H9 (cell line): ENCODE results near the gene GNAO1. TPM values are rescaled to one million over a fixed set of nuclear protein-coding genes. Genes with fewer than 3 reads are reported as not detected.

Experiments
- DNase-seq: peaks from one replicate; pipeline ENCODE4 v3.0.0-alpha.2; 2017
- H2AFZ ChIP-seq: one replicate; pipeline ENCODE4 v1.6.1; 2013; ENCODE audit warnings: mild to moderate bottlenecking, low read length, control low read depth, moderate library complexity
- H2AK5ac ChIP-seq: 2 replicates; pipeline ENCODE4 v1.6.1; 2013; ENCODE audit warnings: low read length, control low read depth, mixed read lengths; ENCODE audit not compliant: insufficient read length
- H2BK120ac ChIP-seq: one replicate; pipeline ENCODE4 v1.6.1; 2013; ENCODE audit warnings: low read depth, mild to moderate bottlenecking, low read length, control low read depth, inconsistent platforms; ENCODE audit not compliant: poor library complexity, severe bottlenecking
- H2BK12ac ChIP-seq: 2 replicates; pipeline ENCODE4 v1.6.1; 2013; ENCODE audit warnings: low read length, control low read depth, mixed read lengths, low read depth; ENCODE audit not compliant: insufficient read length
- H2BK15ac ChIP-seq: 2 replicates; pipeline ENCODE4 v1.6.1; 2013; ENCODE audit warnings: low read depth, low read length, control low read depth
- H2BK20ac ChIP-seq: one replicate; pipeline ENCODE4 v1.6.1; 2013; ENCODE audit warnings: low read depth, mild to moderate bottlenecking, low read length, control low read depth, inconsistent platforms; ENCODE audit not compliant: poor library complexity, severe bottlenecking
- H2BK5ac ChIP-seq: 2 replicates; pipeline ENCODE4 v1.6.1; 2013; ENCODE audit warnings: low read length, control low read depth, mixed read lengths; ENCODE audit not compliant: insufficient read length
- H3K14ac ChIP-seq: 2 replicates; pipeline ENCODE4 v1.6.1; 2013; ENCODE audit warnings: low read length, control low read depth; ENCODE audit not compliant: insufficient read depth
- H3K18ac ChIP-seq: 2 replicates; pipeline ENCODE4 v1.6.1; 2013; ENCODE audit warnings: low read depth, mild to moderate bottlenecking, mixed read lengths, low read length, control low read depth; ENCODE audit not compliant: insufficient read length
- H3K23ac ChIP-seq: 2 replicates; pipeline ENCODE4 v1.6.1; 2013; ENCODE audit warnings: low read length, control low read depth, mixed read lengths, low read depth; ENCODE audit not compliant: insufficient read length
- H3K23me2 ChIP-seq: 2 replicates; pipeline ENCODE4 v1.6.1; 2013; ENCODE audit warnings: low read depth, mild to moderate bottlenecking, mixed read lengths, low read length, control low read depth; ENCODE audit not compliant: insufficient read length, poor library complexity, severe bottlenecking
- H3K27ac ChIP-seq: 2 replicates; pipeline ENCODE4 v1.5.1; 2013; ENCODE audit warnings: low read length, control low read depth, mixed read lengths, low read depth; ENCODE audit not compliant: insufficient read length
- H3K27me3 ChIP-seq: 2 replicates; pipeline ENCODE4 v1.6.1; 2013; ENCODE audit warnings: low read length, control low read depth, inconsistent platforms; ENCODE audit not compliant: insufficient read depth
- H3K4ac ChIP-seq: 2 replicates; pipeline ENCODE4 v1.6.1; 2013; ENCODE audit warnings: low read depth, mild to moderate bottlenecking, control low read depth, inconsistent platforms, low read length, moderate library complexity
- H3K4me1 ChIP-seq: 2 replicates; pipeline ENCODE4 v1.6.1; 2013; ENCODE audit warnings: low read length, control low read depth, inconsistent platforms; ENCODE audit not compliant: insufficient read depth
- H3K4me2 ChIP-seq: 2 replicates; pipeline ENCODE4 v1.6.1; 2013; ENCODE audit warnings: low read length, control low read depth, mixed read lengths; ENCODE audit not compliant: insufficient read length, insufficient read depth
- H3K56ac ChIP-seq: 2 replicates; pipeline ENCODE4 v1.6.1; 2013; ENCODE audit warnings: low read depth, mild to moderate bottlenecking, mixed read lengths, low read length, control low read depth; ENCODE audit not compliant: insufficient read length
- H3K79me1 ChIP-seq: 2 replicates; pipeline ENCODE4 v1.6.1; 2013; ENCODE audit warnings: low read depth, mild to moderate bottlenecking, moderate library complexity, low read length, control low read depth, inconsistent platforms; ENCODE audit not compliant: insufficient read depth, poor library complexity, severe bottlenecking
- H3K79me2 ChIP-seq: 2 replicates; pipeline ENCODE4 v1.6.1; 2013; ENCODE audit warnings: low read length, control low read depth, inconsistent platforms; ENCODE audit not compliant: insufficient read depth
- H3K9ac ChIP-seq: 2 replicates; pipeline ENCODE4 v1.6.1; 2013; ENCODE audit warnings: low read length, control low read depth, mixed read lengths; ENCODE audit not compliant: insufficient read length; ENCODE audit errors: extremely low read depth
- H3K9me3 ChIP-seq: one replicate; pipeline ENCODE4 v1.6.1; 2013; ENCODE audit warnings: low read depth, low read length, inconsistent platforms; ENCODE audit not compliant: control insufficient read depth
- H3T11ph ChIP-seq: one replicate; pipeline ENCODE4 v1.6.1; 2013; ENCODE audit warnings: mild to moderate bottlenecking, low read length, control low read depth, inconsistent platforms
- H4K20me1 ChIP-seq: one replicate; pipeline ENCODE4 v1.6.1; 2013; ENCODE audit not compliant: control insufficient read depth, insufficient read length, insufficient read depth
- H4K5ac ChIP-seq: 2 replicates; pipeline ENCODE4 v1.6.1; 2013; ENCODE audit warnings: low read depth, mild to moderate bottlenecking, mixed read lengths, low read length, control low read depth; ENCODE audit not compliant: insufficient read length
- H4K8ac ChIP-seq: replicated peaks from 2 replicates; pipeline ENCODE4 v1.6.1; 2013; ENCODE audit warnings: low read length, control low read depth, mixed read lengths, low read depth; ENCODE audit not compliant: insufficient read length
- H4K91ac ChIP-seq: 2 replicates; pipeline ENCODE4 v1.6.1; 2013; ENCODE audit warnings: low read depth, mild to moderate bottlenecking, moderate library complexity, mixed read lengths, low read length, control low read depth; ENCODE audit not compliant: insufficient read length
- H3K27ac Mint-ChIP-seq, 3 experiments: 2 replicates in 2 of 3; 3 replicates in 1 of 3; pipeline ENCODE4 v1.8.0; 2020 to 2021; ENCODE audit warnings: mixed read lengths in 3 of 3, mild to moderate bottlenecking in 1 of 3, moderate library complexity in 1 of 3
- H3K27me3 Mint-ChIP-seq: 2 replicates; pipeline ENCODE4 v1.8.0; 2021; ENCODE audit warnings: low read depth, mild to moderate bottlenecking, moderate library complexity, mixed read lengths
- H3K36me3 Mint-ChIP-seq, 3 experiments: 2 replicates in 2 of 3; 3 replicates in 1 of 3; pipeline ENCODE4 v1.8.0; 2020 to 2021; ENCODE audit warnings: low read depth in 3 of 3, mixed read lengths in 3 of 3; ENCODE audit not compliant: insufficient read depth in 1 of 3
- H3K4me1 Mint-ChIP-seq, 2 experiments: 2 replicates each; pipeline ENCODE4 v1.8.0; 2020; ENCODE audit warnings: mixed read lengths in 2 of 2
- H3K4me3 Mint-ChIP-seq, 2 experiments: 2 replicates in 1 of 2; 3 replicates in 1 of 2; pipeline ENCODE4 v1.8.0; 2020 to 2021; ENCODE audit warnings: mild to moderate bottlenecking in 2 of 2, mixed read lengths in 2 of 2, moderate library complexity in 1 of 2
- H3K9me3 Mint-ChIP-seq, 2 experiments: 2 replicates in 1 of 2; 3 replicates in 1 of 2; pipeline ENCODE4 v1.8.0; 2020; ENCODE audit warnings: mild to moderate bottlenecking in 2 of 2, mixed read lengths in 2 of 2, moderate library complexity in 1 of 2
- CTCF ChIP-seq: fragments of 200-600 bp; sonication (generic); conservative IDR thresholded peaks from 3 replicates; pipeline ENCODE4 v1.8.0; 2021; ENCODE audit warnings: antibody characterized with exemption, mild to moderate bottlenecking
- total RNA-seq: library from RNA; stranded (reverse); gene quantifications from 2 replicates; pipeline ENCODE4 v1.2.1, GENCODE V29; 2021

GNAO1 gene
- total RNA-seq, 1 experiment from 2014 or later = 16.9 TPM

DNA sequence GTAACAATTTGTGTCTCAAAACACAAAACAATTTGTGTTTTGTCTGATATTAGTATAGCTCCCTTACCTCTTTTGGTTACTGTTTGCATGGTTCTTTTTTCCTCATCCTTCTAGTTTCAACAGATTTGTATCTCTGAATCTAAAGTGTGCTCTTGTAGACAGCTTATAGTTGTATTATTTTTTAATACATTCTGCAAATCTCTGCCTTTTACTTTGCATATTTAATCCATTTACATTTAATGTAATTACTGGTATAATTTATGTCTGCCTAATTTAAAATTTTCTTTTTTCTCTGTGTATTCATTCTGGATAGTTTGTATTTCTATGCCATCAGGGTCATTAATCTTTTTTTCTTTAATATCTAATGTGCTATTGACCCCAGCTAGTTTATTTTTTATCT is 9.9 kb upstream of the GNAO1 start:
- no peaks in the 10 kb centered on the region for H3K9me3 ChIP-seq
- H3K27me3 Mint-ChIP-seq = peaks cover 8% of the 10 kb centered on the region; the same call in 1 of the 2 replicates
- no peak overlapping the region for H3K56ac ChIP-seq
- peaks cover 13 to 22% of the 10 kb centered on the region in 2 experiments for H3K9me3 Mint-ChIP-seq
- H3K9ac ChIP-seq = no peak overlapping the region
- no peaks in the 10 kb centered on the region for H3K79me1 ChIP-seq
- no peak overlapping the region for H3K18ac ChIP-seq
- H2BK15ac ChIP-seq = no peak overlapping the region
- no peaks in the 10 kb centered on the region for H3K23me2 ChIP-seq
- no peak for TF ChIP-seq CTCF
- no peaks in the 10 kb centered on the region for H3K79me2 ChIP-seq
- no peak overlapping the region for H3K4me2 ChIP-seq
- no peak overlapping the region for H2AK5ac ChIP-seq
- no peak overlapping the region for H3K27ac ChIP-seq
- no peak overlapping the region for H2AFZ ChIP-seq
- no peak overlapping the region for H4K8ac ChIP-seq
- H3K4me1 ChIP-seq = no peaks in the 10 kb centered on the region
- H3K14ac ChIP-seq = no peak overlapping the region
- H4K5ac ChIP-seq = no peak overlapping the region
- H4K20me1 ChIP-seq = no peaks in the 10 kb centered on the region
- H4K91ac ChIP-seq = no peak overlapping the region
- H3K27me3 ChIP-seq = no peaks in the 10 kb centered on the region
- no peak overlapping the region for H3K4ac ChIP-seq
- no peak for DNase-seq
- no peak overlapping the region for H2BK5ac ChIP-seq
- no peak overlapping the region for H3T11ph ChIP-seq
- no peak overlapping the region for H2BK12ac ChIP-seq
- H3K27ac Mint-ChIP-seq = no peak overlapping the region
- H2BK20ac ChIP-seq = no peak overlapping the region
- no peak overlapping the region for H3K23ac ChIP-seq
- no peak overlapping the region for H2BK120ac ChIP-seq
- no peaks in the 10 kb centered on the region for H3K4me1 Mint-ChIP-seq
- H3K4me3 Mint-ChIP-seq = no peak overlapping the region
- H3K36me3 Mint-ChIP-seq = peaks cover 0 to 3% (median 3%) of the 10 kb centered on the region in 3 experiments; a peak in 2 of 7 replicates
